Measurements from ENCODE around the gene OR4S2. TPM values are rescaled to one million over a fixed set of nuclear protein-coding genes. Genes with fewer than 3 reads are reported as not detected.

Gene OR4S2
- total RNA-seq, 4 donors from 2014 or later: not detected

DNA sequence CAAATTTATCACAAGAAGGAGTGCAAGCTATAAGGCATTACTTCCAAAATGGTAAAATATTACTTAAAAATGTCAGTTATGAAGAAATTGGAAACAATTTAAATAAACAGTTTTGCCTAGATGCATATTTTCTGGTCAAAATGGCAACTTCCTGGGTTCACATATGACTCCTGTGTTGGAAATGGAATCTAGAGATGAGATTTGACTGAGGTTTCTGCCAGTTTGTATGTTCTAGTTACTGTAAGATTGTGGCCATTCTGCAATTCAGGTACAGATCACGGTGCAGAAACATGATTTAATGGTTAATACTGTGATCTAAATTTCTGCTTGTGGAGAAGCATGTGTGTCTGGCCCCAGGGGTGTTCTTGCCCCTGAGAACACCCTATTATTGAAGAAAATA, 10.5 kb downstream of the OR4S2 start:
- TF ChIP-seq, protein P1, sequence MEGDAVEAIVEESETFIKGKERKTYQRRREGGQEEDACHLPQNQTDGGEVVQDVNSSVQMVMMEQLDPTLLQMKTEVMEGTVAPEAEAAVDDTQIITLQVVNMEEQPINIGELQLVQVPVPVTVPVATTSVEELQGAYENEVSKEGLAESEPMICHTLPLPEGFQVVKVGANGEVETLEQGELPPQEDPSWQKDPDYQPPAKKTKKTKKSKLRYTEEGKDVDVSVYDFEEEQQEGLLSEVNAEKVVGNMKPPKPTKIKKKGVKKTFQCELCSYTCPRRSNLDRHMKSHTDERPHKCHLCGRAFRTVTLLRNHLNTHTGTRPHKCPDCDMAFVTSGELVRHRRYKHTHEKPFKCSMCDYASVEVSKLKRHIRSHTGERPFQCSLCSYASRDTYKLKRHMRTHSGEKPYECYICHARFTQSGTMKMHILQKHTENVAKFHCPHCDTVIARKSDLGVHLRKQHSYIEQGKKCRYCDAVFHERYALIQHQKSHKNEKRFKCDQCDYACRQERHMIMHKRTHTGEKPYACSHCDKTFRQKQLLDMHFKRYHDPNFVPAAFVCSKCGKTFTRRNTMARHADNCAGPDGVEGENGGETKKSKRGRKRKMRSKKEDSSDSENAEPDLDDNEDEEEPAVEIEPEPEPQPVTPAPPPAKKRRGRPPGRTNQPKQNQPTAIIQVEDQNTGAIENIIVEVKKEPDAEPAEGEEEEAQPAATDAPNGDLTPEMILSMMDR (IDR thresholded peaks at IDR 0.05; ENCODE audit: low read depth): no peak

DNA sequence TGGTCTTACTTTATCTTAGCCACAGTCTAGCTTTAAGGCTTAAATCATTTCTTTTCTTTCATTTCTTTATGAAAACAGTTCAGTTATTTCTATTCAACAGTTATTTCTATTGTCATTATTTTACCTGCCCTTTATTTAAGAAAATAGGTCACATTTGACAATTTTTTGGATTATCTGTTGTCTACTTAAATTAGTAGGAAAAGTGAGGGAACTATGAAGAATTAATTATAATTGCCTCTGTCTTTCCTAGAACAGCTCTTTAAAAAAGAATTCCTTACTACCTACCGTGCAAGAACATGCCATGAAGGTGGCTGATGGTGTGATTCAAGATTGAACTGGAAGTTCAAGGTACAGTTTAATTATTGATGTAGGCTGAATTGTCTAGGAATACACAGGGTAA, 13.8 kb downstream of the OR4S2 start, which contains the start of gene OR4C6:
Gene OR4C6, plus strand, starts transcription at position 301 of the 400 bp plus-strand sequence. CDS start 2,966 bp downstream, outside the sequence.
- TF ChIP-seq, protein P1 (IDR thresholded peaks at IDR 0.05; ENCODE audit: low read depth): no peak

GRCh38 chr11:55669376-55669775, 21.2 kb downstream of the OR4S2 start:
- TF ChIP-seq, protein P1 (IDR thresholded peaks at IDR 0.05; ENCODE audit: low read depth): no peak

DNA sequence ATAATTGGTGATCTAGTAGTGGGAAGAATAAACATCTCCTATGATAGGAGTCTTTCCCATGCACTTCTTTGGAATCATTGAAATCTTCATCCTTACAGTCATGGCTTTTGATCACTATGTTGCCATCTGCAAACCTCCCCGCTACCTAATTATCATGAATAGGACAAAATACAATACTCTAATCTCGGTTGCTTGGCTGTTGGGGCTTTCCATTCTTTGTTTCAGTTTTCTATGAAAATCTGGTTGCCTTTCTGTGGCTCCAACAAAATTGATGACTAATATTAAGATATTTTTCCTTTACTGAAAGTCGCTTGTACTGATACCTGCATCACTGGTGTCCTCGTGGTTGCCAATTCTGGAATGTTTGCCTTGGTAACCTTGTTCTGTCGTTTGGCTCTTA, 25.7 kb downstream of the OR4S2 start:
- TF ChIP-seq, protein P1 (IDR thresholded peaks at IDR 0.05; ENCODE audit: low read depth): no peak

- TF ChIP-seq, protein P1 (IDR thresholded peaks at IDR 0.05; ENCODE audit: low read depth): no peak
Observed at GRCh38 chr11:55697817-55698216, 49.7 kb downstream of the OR4S2 start.

DNA sequence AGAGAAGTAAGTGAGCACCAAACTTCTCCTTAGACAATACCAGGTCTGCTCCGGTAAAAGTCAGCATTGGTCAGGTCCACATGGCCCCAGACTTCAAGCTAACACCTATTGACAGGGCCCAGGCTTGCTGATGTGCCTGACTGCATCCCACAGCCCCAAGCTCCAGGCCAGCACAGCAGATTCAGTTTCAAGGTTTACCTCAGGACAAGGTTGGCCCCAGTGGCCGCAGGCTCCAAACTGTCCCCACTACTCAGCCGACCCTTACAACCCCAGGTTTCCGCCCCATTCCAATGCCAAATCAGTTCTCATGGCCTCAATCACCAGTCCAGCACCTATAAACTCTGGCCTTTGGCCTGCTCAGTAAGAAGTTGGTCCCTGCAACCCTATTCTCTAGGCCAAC, 53.3 kb downstream of the OR4S2 start:
- TF ChIP-seq, protein P1 (IDR thresholded peaks at IDR 0.05; ENCODE audit: low read depth): no peak

Other genes with a start within 250 kb of the OR4S2 start
- gene OR4C15, start 93.9 kb upstream of the OR4S2 start, total RNA-seq: not detected
- gene OR4C16, start 76.2 kb upstream of the OR4S2 start, total RNA-seq: not detected
- not detected for gene OR4C11, start 40.7 kb upstream of the OR4S2 start, total RNA-seq
- not detected for gene OR4P4, start 13.2 kb upstream of the OR4S2 start, total RNA-seq
- not detected for gene OR4C6, start 13.9 kb downstream of the OR4S2 start, total RNA-seq
- not detected for gene OR5D13, start 125.1 kb downstream of the OR4S2 start, total RNA-seq
- not detected for gene OR5D14, start 147.2 kb downstream of the OR4S2 start, total RNA-seq
- not detected for gene OR5L1, start 163.0 kb downstream of the OR4S2 start, total RNA-seq
- gene OR5D18, start 171.3 kb downstream of the OR4S2 start, total RNA-seq: not detected
- not detected for gene OR5L2, start 178.9 kb downstream of the OR4S2 start, total RNA-seq
- gene OR5D16, start 190.4 kb downstream of the OR4S2 start, total RNA-seq: not detected
- gene TRIM51, start 235.0 kb downstream of the OR4S2 start, total RNA-seq: not detected

Data from subcutaneous adipose tissue (tissue), 4 donors.